Stimulated activated CD8-positive, alpha-beta memory T cell treated with anti-CD3 and anti-CD28 coated beads, Interleukin-7, amount 100 ng/mL, for 24 hours (primary cell): ENCODE data around the gene LRRC34.

Source experiments
- DNase-seq: peaks from one replicate; pipeline ENCODE4 v3.0.0-alpha.2; 2020; ENCODE audit warnings: low read depth

LRRC34 gene

GRCh38 chr3:169813757-169814517 lies 1.2 kb upstream of the LRRC34 start:
- peak; percentile 34 for DNase-seq

- DNase-seq, result no peak
These were observed 574 bp upstream of the LRRC34 start for GRCh38 chr3:169813278-169813677.

GRCh38 chr3:169811631-169812331 lies 923 bp downstream of the LRRC34 start:
- no peak for DNase-seq

- no peak for DNase-seq
These were observed 3.4 kb downstream of the LRRC34 start for GRCh38 chr3:169809230-169809795.

GRCh38 chr3:169804681-169805080 lies 8.0 kb downstream of the LRRC34 start:
- no peak for DNase-seq

- no peak for DNase-seq
These were observed 20.3 kb downstream of the LRRC34 start for GRCh38 chr3:169792359-169792758.

- DNase-seq, result no peak
These were observed 21.8 kb downstream of the LRRC34 start for GRCh38 chr3:169790687-169791429.

- DNase-seq, result no peak
These were observed 22.5 kb downstream of the LRRC34 start for GRCh38 chr3:169790219-169790618.

GRCh38 chr3:169787791-169788190 lies 24.9 kb downstream of the LRRC34 start:
- DNase-seq, result no peak

GRCh38 chr3:169787120-169787519 lies 25.6 kb downstream of the LRRC34 start:
- no peak for DNase-seq

GRCh38 chr3:169781209-169781855 lies 31.4 kb downstream of the LRRC34 start:
- no peak for DNase-seq

GRCh38 chr3:169780742-169781141 lies 32.0 kb downstream of the LRRC34 start:
- DNase-seq, result no peak

- DNase-seq, result no peak
These were observed 34.9 kb downstream of the LRRC34 start for GRCh38 chr3:169777822-169778221.

- DNase-seq, result no peak
These were observed 38.5 kb downstream of the LRRC34 start for GRCh38 chr3:169774186-169774585.

- DNase-seq, result peak; percentile 89
These were observed 39.5 kb downstream of the LRRC34 start, which contains the start of gene MYNN for GRCh38 chr3:169772897-169773816. Gene MYNN (plus strand): TSS chr3:169773396. CDS start chr3:169774296, 900 bp downstream.

- peak; percentile 41 for DNase-seq
These were observed 40.3 kb downstream of the LRRC34 start for GRCh38 chr3:169772305-169772896.

GRCh38 chr3:169771497-169772304 lies 41.0 kb downstream of the LRRC34 start:
- DNase-seq, result peak; percentile 15

GRCh38 chr3:169769287-169770181 lies 43.2 kb downstream of the LRRC34 start, which contains the start of gene ACTRT3:
Gene ACTRT3 (minus strand): TSS chr3:169769561. CDS start chr3:169769520, 41 bp downstream.
- DNase-seq, result peak; percentile 28
